OCI-LY7 (cell line): Measurements from ENCODE around the gene ERC1.
"Not testable (repeated sequence)": the region's sequence is repeated elsewhere in the genome, so short reads cannot be mapped to it uniquely, and the experiment has no call there.

Source experiments
- CTCF ChIP-seq: fragments of 200-600 bp; sonication (generic); conservative IDR thresholded peaks from 2 replicates; pipeline ENCODE4 v1.5.1; 2014; ENCODE audit warnings: mild to moderate bottlenecking, antibody characterized with exemption, low read length, moderate library complexity, mixed read lengths
- EZH2phosphoT487 ChIP-seq: fragments of 200-600 bp; sonication (generic); IDR thresholded peaks from 2 replicates; pipeline ENCODE4 v1.6.1; 2018; ENCODE audit warnings: low read depth, borderline replicate concordance, mild to moderate bottlenecking, mixed run types, antibody characterized with exemption, low read length, moderate library complexity, mixed read lengths

GRCh38 chr12:1099618-1100017 is 108.6 kb downstream of the ERC1 start:
- not testable (repeated sequence) for TF ChIP-seq CTCF, EZH2phosphoT487
